GM21447 (cell line): ENCODE data around the gene TMEM151B.
"Not testable (repeated sequence)": the region's sequence is repeated elsewhere in the genome, so short reads cannot be mapped to it uniquely, and the experiment has no call there.

ENCODE experiments used
- ATAC-seq: cut with Tn5 transposase; IDR thresholded peaks from one replicate; pipeline ENCODE4 v1.9.1; 2021; ENCODE audit not compliant: unreplicated experiment

TMEM151B gene

DNA sequence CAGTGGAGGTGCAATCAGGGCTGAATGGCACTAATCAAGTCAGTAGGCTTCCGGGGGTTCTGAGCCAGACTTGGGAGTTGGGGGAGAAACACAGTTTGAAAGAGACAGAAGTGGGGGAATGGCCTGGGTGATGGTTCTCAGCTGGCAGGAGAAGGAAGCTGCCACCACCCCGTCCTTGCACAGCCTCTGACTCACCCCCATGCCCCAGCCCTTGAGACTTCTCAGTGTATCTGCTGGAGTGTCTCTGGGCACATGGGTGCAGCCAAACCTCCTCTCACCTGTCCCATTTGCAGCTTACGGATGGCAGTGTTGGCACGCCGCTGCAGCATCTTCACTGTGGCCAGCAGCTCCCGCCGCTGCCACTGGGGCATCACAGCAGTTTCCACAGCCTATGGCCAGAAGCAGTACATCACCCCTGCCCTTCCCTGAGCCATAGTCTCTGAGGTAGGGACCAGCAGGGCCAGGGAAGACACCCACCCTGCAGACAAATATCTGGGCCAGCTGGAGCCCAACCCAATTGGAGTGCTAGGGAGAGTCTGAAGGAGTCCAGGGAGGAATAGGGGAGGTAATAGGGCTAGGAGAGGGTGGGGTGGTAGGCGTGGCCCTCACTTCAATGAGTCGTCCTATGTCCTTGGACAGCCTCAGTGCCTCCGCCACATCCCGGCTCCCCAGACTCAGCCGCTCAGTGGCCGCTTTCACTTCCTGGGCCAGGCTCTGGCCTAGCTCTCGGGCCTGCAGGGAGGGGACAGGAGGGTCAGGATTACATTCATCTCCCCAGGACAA is 31.7 kb downstream of the TMEM151B start:
- ATAC-seq, result no peak

DNA sequence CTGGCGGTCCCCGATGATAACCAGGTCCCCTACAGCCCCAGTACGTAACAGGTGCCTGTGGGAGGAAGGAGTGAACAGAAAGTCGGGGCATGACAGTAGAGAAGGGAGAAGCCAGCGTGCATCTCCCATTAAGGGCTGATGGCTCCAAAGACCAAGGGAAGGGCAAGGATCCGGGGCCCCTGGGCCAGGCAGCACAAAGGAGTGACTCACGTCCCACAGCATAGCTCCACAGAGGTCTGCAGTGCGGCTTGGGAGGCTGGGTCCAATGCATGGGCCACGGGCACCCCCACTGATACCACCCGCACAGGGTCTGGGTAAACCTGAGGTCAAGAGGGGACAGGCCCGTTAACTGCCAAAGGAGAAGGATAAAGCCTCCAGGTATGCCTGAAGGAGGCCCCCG is 32.6 kb downstream of the TMEM151B start:
- ATAC-seq, result no peak

DNA sequence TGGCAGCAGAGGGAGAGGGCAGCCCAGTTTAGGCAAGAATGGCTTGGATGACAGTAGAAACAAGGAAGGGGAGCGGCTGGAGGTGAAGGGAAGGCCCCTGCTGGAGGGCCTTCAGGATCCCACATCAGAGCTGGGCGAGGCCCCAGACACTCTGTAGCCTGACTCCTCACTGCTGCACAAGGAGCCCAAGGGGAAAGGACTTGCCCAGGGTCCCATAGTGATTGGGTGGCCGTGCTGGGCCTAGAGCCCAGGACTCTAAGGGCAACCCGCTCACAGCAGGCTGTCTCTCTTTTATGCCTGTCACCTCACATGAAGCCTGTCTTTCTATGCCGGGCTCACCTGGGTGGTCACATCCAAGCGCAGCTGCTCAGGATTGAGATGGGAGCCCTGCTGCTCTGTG is 33.6 kb downstream of the TMEM151B start:
- no peak for ATAC-seq

DNA sequence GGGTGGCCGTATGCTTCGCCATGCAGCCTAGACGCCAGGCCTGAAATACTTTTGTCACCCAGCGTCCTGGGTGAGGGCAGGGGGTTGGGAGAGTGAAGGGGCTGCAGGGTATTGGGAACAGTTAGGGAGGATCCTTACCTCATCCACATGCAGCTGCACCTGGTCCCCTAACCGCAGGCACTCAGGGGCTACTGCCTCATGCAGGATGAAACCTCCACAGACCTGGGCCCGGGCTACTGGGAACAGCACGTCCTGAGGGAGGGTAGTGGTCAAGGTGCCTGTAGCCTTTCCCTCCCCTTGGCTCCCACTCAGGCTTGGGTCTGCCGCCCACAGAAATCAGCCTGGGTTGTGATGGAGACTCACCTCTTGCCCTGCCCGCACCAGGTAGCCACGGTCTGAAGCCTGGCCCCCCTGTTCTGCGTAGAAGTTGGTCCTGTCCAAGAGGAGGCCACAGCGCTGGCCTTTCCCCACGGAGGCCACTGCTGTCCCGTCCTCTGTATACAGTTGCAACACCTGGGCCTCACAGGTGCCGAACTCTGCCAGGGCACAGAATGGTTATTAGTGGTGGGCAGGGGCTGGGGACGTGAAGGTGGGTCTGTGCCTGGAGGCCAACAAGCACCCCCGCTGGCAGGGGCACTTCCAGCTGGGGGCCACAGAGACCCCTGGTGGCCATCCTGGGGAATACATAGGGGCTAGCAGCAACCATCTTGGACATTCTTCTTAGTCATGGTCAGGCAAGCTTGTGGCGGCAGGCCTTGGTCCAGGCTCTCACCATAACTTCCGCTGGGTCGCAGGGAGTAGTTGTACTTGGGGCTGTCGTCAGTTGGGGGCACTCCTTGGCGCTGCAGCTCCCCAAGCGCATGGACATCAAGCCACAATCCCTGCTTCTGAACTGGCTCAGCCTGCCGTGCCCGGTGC is 34.3 kb downstream of the TMEM151B start:
- ATAC-seq, result no peak

DNA sequence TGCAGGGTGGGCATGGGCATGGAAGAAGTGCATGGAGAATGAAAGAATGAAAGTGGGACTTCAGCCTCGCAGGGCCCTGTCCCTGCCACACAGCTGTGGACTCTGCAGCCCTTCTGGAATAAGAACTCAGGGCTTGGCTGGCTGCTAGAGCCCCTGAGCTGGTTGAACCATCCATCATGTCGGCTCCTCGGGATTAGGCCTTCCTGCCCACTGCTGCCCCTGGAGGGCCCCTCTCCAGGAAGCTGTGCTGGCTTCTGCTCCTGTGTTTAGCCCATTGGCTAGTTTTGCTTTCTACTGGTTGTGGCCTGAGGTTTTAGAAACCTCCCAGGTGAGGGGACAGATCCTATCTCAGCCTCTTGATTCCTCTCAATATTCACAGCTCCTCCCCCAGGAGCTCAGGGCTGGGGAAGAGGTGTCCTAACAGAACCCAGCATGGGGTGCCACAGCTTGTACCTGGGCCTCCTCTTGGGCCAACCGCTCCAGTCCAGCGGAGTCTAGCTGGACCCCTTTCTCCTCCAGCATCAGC is 35.0 kb downstream of the TMEM151B start:
- no peak for ATAC-seq

DNA sequence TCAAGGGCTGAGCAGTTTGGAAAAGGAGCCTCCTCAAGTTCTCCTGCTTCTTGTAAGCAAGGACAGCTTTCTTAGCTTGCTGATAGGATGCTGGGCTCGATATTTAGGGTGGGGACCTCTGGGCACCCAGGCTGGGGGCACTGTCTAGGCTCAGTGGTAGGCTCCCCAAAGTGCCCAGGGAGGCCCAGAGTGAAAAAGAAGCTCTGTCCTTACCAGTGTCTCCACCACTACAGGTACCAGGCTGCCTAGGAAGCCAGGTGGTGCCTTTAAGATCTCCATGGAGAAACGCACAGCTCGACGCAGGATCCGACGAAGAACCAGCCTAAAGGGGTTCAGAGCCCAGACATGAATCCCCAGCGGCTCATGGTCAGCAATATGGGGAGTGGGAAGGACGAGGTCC is 36.5 kb downstream of the TMEM151B start:
- ATAC-seq, result no peak

DNA sequence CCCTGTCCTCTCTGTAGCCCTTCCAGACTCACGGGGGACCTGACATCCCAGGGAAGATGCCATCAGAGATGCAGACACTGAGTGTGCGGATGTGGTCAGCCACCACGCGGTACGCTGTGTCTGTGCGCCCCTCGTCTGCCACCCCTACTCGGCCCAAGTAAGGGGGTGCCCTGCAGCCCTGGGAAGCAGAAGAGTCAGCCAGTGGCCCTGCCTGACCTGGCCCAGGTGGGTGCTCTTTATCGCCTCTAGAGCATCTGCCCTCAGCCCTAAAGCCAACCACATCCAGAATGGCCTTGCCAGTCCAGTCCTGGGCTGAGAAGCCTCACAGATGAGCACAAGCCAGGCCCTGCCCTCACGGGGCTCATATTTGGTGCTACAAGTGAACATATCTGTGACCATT is 37.0 kb downstream of the TMEM151B start:
- ATAC-seq, result no peak

DNA sequence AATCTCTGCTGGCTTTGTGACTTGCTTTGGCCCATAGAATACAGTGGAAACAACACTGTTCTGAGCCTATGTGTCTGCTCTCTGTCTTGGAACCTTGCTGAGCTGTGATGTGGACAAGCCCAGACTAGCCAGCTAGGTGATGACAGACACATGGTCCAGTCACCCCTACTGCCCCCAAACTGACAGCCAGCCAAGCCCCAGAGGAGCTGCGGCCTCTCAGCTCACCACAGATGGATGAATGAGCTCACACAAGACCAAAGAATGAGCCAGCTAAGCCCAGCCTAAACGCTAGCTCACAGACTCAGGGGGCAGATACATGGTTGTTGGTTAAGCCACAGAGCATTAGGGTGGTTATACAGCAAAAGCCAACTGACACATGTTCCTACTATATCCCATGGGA is 38.8 kb downstream of the TMEM151B start:
- no peak for ATAC-seq

DNA sequence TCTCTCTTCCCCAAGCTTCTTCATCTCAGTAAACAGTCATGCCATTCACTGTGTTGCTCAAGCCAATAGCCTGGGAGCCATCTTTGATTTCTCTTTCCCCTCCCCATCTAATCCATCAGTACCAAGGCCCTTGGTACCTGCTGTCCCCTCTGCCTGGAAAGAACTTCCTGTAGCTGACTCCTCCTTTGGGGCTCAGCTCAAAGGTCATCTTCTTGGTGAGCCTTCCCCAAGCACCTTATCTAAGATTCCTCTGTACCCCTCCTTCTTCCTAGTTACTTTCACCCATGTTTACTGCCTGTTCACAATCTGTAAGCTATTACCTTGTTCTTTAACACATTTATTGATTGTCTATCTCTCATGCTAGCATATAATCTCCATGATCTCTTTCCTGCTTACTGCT is 39.4 kb downstream of the TMEM151B start:
- no peak for ATAC-seq

DNA sequence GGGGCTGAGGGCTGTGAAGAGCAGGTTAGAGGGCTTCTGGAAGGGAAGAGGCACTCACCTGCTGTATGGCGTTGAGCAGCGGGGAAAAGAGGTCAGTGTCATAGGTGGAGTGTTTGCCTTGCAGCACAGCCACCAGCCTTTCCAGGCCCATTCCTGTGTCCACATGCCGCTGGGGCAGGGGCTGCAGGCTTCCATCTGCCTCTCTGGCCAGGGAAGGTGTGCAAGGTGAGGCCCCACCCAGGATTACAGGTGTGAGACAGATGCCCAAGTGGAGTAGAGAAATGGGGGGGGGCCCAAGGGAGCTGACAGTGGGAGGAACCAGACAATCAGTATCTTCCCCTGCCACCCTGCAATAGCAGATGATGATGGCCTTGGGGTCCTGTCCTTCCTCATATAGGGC is 40.0 kb downstream of the TMEM151B start:
- no peak for ATAC-seq

DNA sequence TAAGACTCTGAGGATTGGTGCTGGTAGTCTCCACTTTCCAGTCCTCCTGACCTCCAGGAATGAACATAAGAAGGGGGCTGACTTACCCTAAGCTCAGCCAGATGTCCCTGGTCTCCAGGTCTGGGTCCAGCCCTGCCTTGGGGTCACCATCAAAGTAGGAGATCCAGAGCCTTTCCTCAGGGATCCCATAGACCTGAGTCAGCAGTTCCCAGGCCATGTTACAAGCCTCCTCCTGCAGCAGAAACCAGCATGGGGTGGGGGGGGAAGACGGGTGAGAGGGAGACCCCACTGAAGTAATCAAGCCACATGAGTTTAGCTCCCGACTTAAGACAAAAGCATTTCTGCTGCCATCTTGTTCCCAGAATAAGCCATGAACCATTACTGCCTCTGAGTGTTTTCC is 41.1 kb downstream of the TMEM151B start:
- ATAC-seq, result no peak

DNA sequence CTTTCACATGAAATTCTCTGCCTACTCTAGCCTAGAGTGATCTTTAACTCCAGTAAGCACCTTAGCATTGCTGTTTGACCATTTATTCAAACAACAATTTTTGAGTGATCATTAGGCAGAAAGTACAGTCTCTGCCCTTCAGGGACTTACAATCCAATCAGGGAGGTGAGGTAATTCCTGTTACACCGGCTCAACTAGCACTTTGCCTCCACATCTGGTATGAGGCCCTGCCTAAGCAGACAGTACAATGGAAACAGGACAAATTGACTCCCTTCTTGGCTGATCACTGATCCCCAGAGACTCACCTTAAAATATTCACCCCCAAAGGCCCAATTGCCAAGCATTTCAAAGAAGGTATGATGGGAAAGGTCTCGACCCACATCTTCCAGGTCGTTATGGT is 41.5 kb downstream of the TMEM151B start:
- ATAC-seq, result no peak

DNA sequence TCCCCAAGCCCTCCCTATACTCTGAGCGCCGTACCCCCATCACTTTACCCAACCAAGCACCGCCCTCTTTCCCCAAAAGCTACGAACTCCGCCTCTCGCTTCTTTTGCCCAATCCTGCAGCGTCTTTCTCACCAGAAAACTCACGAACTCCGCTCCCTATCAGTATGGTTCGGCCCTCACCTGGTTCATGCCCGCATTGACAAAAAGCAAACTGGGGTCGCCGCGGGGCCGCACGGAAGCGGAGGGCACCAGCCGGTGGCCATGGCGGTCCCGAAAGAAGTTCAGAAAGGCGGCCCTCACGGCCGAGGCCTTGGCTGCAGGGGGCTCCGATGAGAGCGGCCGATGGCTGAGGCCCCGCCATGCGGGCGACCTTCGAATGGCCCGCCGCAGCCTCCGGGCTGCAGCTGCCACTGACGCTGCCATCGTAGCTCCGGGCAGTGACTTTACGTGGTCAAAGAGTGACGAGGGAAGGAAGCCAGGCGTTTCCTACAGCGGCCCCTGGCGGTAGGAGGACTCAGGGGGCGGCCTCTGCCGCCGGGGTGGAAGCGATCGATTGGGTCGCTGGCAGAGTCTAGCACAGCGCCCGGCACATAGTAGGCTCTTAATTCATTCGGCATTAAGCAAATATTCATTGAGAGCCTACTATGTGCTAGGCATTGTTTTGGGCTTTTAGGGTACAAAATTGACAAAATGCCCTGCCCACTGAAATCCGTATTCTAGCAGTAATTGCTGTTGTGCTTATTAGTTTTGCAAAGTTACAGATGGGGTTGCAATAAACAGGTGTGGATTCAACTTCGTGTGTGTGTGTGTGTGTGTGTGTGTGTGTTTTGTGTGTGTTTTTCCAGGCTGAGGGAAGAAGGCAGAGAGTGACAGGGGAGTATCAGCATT is 42.9 kb downstream of the TMEM151B start, which contains the start of gene AARS2:
Gene AARS2, minus strand, starts transcription at position 447 of the 888 bp plus-strand sequence. Its CDS starts 24 bp downstream, at position 423.
- peak; percentile 98 for ATAC-seq

DNA sequence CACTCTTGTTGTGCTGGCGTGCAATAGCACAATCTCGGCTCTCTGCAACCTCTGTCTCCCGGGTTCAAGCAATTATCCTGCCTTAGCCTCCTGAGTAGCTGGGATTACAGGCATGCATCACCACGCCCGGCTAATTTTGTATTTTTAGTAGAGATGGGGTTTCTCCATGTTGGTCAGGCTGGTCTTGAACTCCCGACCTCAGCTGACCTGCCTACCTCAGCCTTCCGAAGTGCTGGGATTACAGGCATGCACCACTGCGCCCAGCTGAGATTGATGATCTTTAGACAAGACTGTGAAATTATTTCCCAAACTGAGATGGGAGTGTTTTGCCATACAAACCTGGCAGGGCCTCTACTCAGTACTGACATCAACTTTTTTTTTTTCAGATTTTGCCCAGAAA is 44.4 kb downstream of the TMEM151B start:
- not testable (repeated sequence) for ATAC-seq

DNA sequence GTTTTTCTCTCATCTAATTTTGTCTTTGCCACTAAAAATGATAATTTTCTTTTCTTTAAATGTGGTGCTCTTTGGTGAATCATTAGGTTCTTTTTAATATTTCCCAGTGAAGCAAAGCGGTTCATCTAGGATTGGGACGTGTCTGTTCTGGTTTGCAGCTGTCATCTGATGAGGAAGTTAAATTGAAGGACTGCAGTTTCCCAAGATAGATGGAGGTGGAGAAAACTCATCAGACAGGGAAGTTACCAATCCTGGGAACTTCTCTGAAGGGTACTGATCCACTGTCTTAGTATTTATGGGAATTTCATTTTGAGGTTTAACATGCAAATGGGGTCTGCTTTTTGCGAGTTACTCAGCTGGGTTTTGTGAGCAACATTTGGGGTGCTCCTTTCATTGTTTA is 45.3 kb downstream of the TMEM151B start:
- ATAC-seq, result no peak

DNA sequence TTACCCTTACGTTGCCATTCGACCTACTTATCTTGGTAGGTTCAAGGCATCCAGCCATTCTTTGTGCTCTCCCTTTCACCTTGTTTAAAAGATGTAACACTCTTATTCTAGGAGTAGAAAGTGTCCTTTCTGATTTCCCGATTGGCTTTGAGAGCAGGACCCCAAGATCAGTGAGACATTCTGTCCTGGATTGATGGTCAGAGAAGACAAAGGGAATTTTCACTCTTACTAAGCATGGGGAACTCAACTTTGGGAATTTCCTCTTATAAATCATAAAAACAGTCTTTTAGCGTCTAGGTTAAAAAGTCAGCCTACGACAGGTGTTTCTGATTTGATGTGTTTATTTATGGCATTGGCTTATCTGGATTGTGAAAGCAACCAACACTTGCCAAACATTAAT is 45.7 kb downstream of the TMEM151B start:
- no peak for ATAC-seq

DNA sequence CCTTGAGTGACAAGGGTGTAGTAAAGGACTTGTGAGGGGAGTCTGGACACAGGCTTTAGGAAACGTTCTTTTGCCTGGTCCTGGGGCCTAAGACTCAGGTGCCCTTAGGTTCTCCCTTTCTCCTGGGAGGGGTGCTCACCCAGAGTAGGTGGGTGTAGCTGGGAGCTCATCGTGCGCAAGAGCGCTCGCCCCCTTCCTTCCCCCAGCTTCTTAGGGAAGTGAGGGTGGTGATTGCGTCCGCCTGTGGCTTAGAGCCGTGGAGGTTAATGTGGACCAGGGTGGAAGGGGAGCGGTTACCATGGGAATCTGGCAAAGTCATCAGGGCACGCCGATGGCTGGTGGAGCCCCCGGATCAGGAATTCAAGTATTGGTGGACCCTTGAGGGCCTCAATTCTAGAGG is 46.2 kb downstream of the TMEM151B start:
- ATAC-seq, result no peak

DNA sequence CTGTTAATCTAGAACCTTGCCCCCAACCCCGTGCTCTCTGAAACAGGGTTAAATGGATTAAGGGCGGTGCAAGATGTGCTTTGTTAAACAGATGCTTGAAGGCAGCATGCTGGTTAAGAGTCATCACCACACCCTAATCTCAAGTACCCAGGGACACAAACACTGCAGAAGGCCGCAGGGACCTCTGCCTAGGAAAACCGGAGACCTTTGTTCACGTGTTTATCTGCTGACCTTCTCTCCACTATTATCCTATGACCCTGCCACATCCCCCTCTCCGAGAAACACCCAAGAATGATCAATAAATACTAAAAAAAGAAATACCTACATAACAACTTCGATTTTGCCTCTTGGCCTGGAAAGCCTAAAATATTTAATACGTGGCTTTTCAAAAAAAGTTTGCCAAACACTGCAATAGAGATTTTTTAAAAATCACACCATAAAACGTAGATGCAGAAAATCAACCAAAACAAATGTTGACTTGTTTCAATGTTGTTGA is 46.9 kb downstream of the TMEM151B start:
- ATAC-seq, result not testable (repeated sequence)

DNA sequence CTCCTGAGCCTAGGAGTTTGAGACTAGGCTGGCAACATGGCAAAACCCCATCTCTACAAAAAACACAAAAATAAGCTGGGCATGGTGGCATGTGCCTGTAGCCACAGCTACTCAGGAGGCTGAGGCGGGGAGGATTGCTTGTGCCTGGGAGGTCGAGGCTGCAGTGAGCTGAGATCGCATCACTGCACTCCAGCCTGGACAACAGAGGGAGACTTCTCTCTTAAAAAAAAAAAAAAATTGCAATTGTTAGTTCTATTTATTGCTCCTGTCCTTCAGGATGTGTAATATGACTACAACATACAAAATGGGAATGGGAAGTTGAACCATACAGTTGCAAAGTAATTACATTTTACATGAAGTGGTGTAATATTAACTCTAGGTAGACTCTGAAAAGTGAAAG is 51.0 kb downstream of the TMEM151B start:
- no peak for ATAC-seq

DNA sequence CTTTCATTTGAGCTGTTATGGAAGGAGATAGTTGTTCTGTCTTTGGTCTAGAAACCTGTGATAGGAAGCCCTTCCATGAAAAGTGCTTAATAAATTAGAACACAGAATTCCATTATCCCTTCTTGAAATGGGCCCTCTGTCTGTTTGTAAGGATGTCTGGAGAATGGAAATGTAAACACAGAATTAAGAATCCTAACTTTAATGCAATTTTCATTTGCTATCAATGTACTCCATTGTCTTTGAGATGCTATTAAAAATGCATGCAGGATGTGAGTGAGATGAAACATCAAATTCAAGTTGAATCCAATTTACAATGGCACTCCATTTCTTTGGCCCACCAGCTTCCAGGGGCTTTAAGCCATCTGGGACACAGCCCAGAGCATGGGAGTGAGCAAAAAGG is 56.8 kb downstream of the TMEM151B start:
- no peak for ATAC-seq

DNA sequence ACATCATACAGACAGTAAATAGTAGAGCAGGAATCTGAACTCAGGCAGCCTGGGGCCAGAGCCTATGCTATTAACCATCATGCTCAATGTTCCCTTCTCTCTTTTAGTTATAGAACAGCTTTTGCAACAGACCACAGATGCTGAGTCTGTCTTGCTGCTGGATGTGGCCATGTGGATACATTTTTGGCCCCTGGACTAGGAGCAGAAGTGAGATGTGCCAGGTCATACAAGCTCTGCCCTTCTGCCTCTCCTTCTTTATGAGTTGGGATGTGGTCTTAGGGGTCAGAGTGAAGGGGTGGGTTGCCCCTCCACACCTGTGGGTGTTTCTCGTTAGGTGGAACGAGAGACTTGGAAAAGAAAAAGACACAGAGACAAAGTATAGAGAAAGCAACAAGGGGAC is 57.5 kb downstream of the TMEM151B start:
- no peak for ATAC-seq
